CD14-positive monocyte (primary cell): ENCODE measurements around the gene ARMC9. TPM values are rescaled to one million over a fixed set of nuclear protein-coding genes. Genes with fewer than 3 reads are reported as not detected.

ENCODE experiments used
- DNase-seq, 3 donors: peaks; one replicate each; pipeline ENCODE4 v3.0.0-alpha.2; 2011 to 2022
- H2AFZ ChIP-seq: 2 replicates; pipeline ENCODE4 v1.6.0; 2012; ENCODE audit warnings: mild to moderate bottlenecking, low read depth, low read length, inconsistent platforms; ENCODE audit not compliant: insufficient read depth, poor library complexity, severe bottlenecking
- H3K27ac ChIP-seq, 2 donors: 1 replicate in 1 of 2; 2 replicates in 1 of 2; pipeline ENCODE4 v1.5.1; 2012 to 2013; ENCODE audit warnings: low read length in 2 of 2, control low read depth in 1 of 2, inconsistent platforms in 1 of 2, low read depth in 1 of 2, mild to moderate bottlenecking in 1 of 2
- H3K27me3 ChIP-seq, 2 donors: one replicate each; pipeline versions ENCODE4 v1.6.0 to v1.6.1; 2011 to 2013; ENCODE audit warnings: low read length in 2 of 2; ENCODE audit not compliant: control insufficient read depth in 2 of 2, insufficient read depth in 2 of 2
- H3K36me3 ChIP-seq, 2 donors: replicated peaks in 1 of 2; 1 replicate in 1 of 2; 2 replicates in 1 of 2; pipeline versions ENCODE4 v1.5.1 to v1.6.1; 2012 to 2013; ENCODE audit warnings: low read length in 2 of 2, control low read depth in 1 of 2, inconsistent platforms in 1 of 2, mild to moderate bottlenecking in 1 of 2; ENCODE audit not compliant: insufficient read depth in 2 of 2, control insufficient read depth in 1 of 2
- H3K4me1 ChIP-seq, 2 donors: 1 replicate in 1 of 2; 2 replicates in 1 of 2; pipeline versions ENCODE4 v1.5.1 to v1.6.1; 2012 to 2013; ENCODE audit warnings: low read length in 2 of 2, control low read depth in 1 of 2, inconsistent platforms in 1 of 2, mild to moderate bottlenecking in 1 of 2, moderate library complexity in 1 of 2; ENCODE audit not compliant: insufficient read depth in 2 of 2, control insufficient read depth in 1 of 2
- H3K4me2 ChIP-seq: replicated peaks from 2 replicates; pipeline ENCODE3; 2012; ENCODE audit warnings: low read length, moderate library complexity, mild to moderate bottlenecking; ENCODE audit not compliant: poor library complexity, severe bottlenecking; ENCODE audit errors: extremely low read depth
- H3K4me3 ChIP-seq, 3 experiments: fragments of 200-600 bp in 1 of 3; sonication (generic) in 1 of 3; replicated peaks in 1 of 3; 1 replicate in 2 of 3; 2 replicates in 1 of 3; pipeline ENCODE4 v1.5.1; 2011 to 2013; ENCODE audit warnings: low read length in 3 of 3, mild to moderate bottlenecking in 3 of 3, control low read depth in 2 of 3, low read depth in 2 of 3, inconsistent platforms in 1 of 3, moderate library complexity in 1 of 3
- H3K79me2 ChIP-seq: 2 replicates; pipeline ENCODE4 v1.6.0; 2012; ENCODE audit warnings: mild to moderate bottlenecking, control low read depth, inconsistent platforms, low read length, moderate library complexity; ENCODE audit not compliant: insufficient read depth
- H3K9ac ChIP-seq: 2 replicates; pipeline ENCODE4 v1.6.0; 2017; ENCODE audit warnings: low read length, mild to moderate bottlenecking; ENCODE audit not compliant: insufficient read depth, poor library complexity, severe bottlenecking
- H3K9me3 ChIP-seq, 2 donors: replicated peaks in 1 of 2; 1 replicate in 1 of 2; 2 replicates in 1 of 2; pipeline versions ENCODE4 v1.5.1 to v1.6.1; 2012 to 2013; ENCODE audit warnings: low read length in 2 of 2, control low read depth in 1 of 2; ENCODE audit not compliant: control insufficient read depth in 1 of 2, insufficient read depth in 1 of 2
- H4K20me1 ChIP-seq: 2 replicates; pipeline ENCODE4 v1.6.0; 2012; ENCODE audit warnings: mild to moderate bottlenecking, low read length, control low read depth, moderate library complexity; ENCODE audit not compliant: insufficient read depth
- H3K27ac Mint-ChIP-seq, 7 donors: one replicate each; pipeline ENCODE4 v1.8.0; 2020; ENCODE audit warnings: mild to moderate bottlenecking in 7 of 7, mixed read lengths in 7 of 7, moderate library complexity in 6 of 7, inconsistent platforms in 2 of 7
- H3K27me3 Mint-ChIP-seq, 3 donors: one replicate each; pipeline ENCODE4 v1.8.0; 2021 to 2022; ENCODE audit warnings: low read depth in 3 of 3, mild to moderate bottlenecking in 3 of 3, mixed read lengths in 3 of 3, moderate library complexity in 3 of 3, inconsistent platforms in 1 of 3
- H3K36me3 Mint-ChIP-seq, 2 donors: one replicate each; pipeline ENCODE4 v1.8.0; 2020; ENCODE audit warnings: mixed read lengths in 2 of 2, inconsistent platforms in 1 of 2, mild to moderate bottlenecking in 1 of 2
- H3K4me1 Mint-ChIP-seq: one replicate; pipeline ENCODE4 v1.8.0; 2020; ENCODE audit warnings: mild to moderate bottlenecking, mixed read lengths
- H3K4me3 Mint-ChIP-seq, 2 donors: one replicate each; pipeline ENCODE4 v1.8.0; 2020; ENCODE audit warnings: mild to moderate bottlenecking in 2 of 2, mixed read lengths in 2 of 2, moderate library complexity in 1 of 2
- H3K9me3 Mint-ChIP-seq, 7 donors: one replicate each; pipeline ENCODE4 v1.8.0; 2020 to 2022; ENCODE audit warnings: mixed read lengths in 7 of 7, mild to moderate bottlenecking in 6 of 7, moderate library complexity in 6 of 7, inconsistent platforms in 2 of 7
- WGBS: methylation state at CpG from one replicate; pipeline ENCODE4 v1.1.5; 2013; ENCODE audit warnings: missing lambda C conversion rate; ENCODE audit not compliant: insufficient coverage; 5-methylcytosine and 5-hydroxymethylcytosine counted together
- intact Hi-C, 2 donors: fragments of 100-400 bp; cut with micrococcal nuclease; formaldehyde crosslinking; loops; one replicate each; pipeline versions ENCODE4 v1.15.0 to v1.15.1; 2023
- polyA plus RNA-seq, 3 donors: library from polyadenylated mRNA; depleted of rRNA in 1 of 3; unstranded in 2 of 3; stranded (reverse) in 1 of 3; fragments of 300-500 nt in 2 of 3; fragments of >200 nt in 1 of 3; fragmentation: Illumina TruSeq in 2 of 3; gene quantifications; 1 replicate in 2 of 3; 2 replicates in 1 of 3; pipeline ENCODE4 v1.2.3, GENCODE V29; 2012 to 2021
- TF ChIP-seq, protein P1 (sequence below): fragments of 200-600 bp; IDR thresholded peaks from one replicate; pipeline ENCODE4 v1.8.0; 2022; ENCODE audit warnings: antibody characterized with exemption, mild to moderate bottlenecking

Gene ARMC9
- polyA plus RNA-seq, 3 donors, result 0.07 to 0.27 TPM; not detected in 1

DNA sequence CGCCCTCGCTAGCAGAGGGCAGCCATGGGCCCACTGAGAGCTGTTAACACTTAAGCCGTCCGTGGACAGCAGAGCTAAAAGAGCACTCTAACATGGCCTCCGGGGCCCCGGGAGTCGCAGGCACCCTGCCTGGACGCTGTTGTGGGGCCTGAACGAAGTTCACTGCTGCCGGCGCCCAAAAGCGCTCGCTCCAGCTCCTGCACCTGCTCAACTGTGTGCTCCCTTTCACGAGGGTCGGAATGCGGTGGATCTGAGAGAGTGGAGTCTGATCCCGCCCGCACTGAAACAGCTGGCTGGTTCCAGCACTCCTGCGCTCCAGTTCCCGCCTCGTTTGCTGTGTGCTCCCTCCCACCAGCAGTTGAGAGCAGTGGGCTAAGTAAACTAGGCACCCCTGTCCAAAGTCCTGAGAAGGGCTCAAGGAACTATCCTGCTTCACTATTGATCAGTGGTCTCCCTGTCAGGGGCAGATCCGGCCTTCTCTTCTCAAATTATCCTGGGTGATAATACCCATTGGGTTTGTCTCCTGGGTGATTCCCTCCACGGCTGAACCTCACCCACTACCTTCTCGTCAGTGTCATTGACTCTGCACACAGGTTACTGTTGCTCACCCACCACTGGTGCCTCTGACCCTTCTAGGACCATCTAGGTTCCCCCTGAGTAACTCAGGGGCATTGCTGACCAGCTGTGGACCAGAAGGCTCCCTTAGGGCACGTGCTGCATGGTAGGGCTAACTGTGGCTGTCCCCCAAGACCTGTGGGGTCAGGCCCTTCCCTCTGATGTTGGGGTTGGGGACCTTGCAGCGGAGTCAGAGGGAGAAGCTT is 220.6 kb downstream of the ARMC9 start:
- H3K4me3 Mint-ChIP-seq, result no peak overlapping the region
- no peaks in the 10 kb centered on the region for H3K36me3 ChIP-seq
- no peaks in the 10 kb centered on the region for H3K9me3 ChIP-seq
- H3K27me3 ChIP-seq, result no peaks in the 10 kb centered on the region
- no peaks in the 10 kb centered on the region for H4K20me1 ChIP-seq
- H3K4me2 ChIP-seq, result no peak overlapping the region
- no peaks in the 10 kb centered on the region for H3K36me3 Mint-ChIP-seq
- 98% methylated on average over 25 of the region's 26 CpGs for WGBS
- H3K4me1 ChIP-seq, result no peaks in the 10 kb centered on the region
- peaks cover 1 to 10% (median 3%) of the 10 kb centered on the region in 3 donors for H3K27me3 Mint-ChIP-seq
- no peak overlapping the region for H2AFZ ChIP-seq
- H3K9me3 Mint-ChIP-seq, result peaks cover 0 to 2% (median 0%) of the 10 kb centered on the region in 7 donors
- intact Hi-C loops, result no loop called here
- H3K27ac Mint-ChIP-seq, result no peak overlapping the region
- TF ChIP-seq, protein P1, sequence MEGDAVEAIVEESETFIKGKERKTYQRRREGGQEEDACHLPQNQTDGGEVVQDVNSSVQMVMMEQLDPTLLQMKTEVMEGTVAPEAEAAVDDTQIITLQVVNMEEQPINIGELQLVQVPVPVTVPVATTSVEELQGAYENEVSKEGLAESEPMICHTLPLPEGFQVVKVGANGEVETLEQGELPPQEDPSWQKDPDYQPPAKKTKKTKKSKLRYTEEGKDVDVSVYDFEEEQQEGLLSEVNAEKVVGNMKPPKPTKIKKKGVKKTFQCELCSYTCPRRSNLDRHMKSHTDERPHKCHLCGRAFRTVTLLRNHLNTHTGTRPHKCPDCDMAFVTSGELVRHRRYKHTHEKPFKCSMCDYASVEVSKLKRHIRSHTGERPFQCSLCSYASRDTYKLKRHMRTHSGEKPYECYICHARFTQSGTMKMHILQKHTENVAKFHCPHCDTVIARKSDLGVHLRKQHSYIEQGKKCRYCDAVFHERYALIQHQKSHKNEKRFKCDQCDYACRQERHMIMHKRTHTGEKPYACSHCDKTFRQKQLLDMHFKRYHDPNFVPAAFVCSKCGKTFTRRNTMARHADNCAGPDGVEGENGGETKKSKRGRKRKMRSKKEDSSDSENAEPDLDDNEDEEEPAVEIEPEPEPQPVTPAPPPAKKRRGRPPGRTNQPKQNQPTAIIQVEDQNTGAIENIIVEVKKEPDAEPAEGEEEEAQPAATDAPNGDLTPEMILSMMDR, result no peak
- no peak overlapping the region for H3K4me3 ChIP-seq
- H3K9ac ChIP-seq, result no peak overlapping the region
- no peak overlapping the region for H3K27ac ChIP-seq
- H3K4me1 Mint-ChIP-seq, result peaks cover 9% of the 10 kb centered on the region
- H3K79me2 ChIP-seq, result no peaks in the 10 kb centered on the region
- no peak for DNase-seq

DNA sequence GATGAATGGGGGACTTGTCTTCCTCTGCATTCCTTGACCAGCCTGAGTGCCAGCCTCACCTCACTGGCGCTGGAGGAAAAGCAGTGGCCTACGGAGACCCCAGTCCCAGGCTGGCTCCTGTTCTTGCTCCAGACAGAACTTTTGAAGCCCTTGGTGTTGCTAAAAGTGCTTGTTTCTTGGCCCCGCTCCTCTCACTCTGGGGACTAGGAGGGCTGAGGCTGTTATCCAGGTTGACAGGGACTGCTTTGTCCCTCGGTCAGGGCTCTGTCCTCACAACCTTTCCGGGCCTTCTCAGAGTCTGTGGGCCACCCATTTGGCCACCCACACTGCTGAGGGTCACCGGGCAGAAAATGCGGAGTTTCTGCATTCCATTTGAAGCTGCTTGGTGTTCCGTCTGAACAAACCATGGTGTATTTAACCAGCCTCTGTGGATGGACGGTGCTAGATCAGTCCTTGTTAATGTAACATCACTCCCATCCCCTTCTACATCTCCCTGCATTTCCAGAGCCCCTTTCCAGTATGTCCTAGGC is 222.7 kb downstream of the ARMC9 start:
- Histone ChIP-seq H3K4me2 (no peak overlapping the region), H3K36me3 (no peaks in the 10 kb centered on the region), H3K9me3 (no peaks in the 10 kb centered on the region), H2AFZ (no peak overlapping the region), H3K27me3 (no peaks in the 10 kb centered on the region), H3K27ac (no peak overlapping the region), H3K4me3 (no peak overlapping the region), H3K79me2 (no peaks in the 10 kb centered on the region), H4K20me1 (no peaks in the 10 kb centered on the region), H3K4me1 (no peaks in the 10 kb centered on the region), H3K9ac (no peak overlapping the region)
- peaks cover 0 to 3% (median 0%) of the 10 kb centered on the region in 7 donors for H3K9me3 Mint-ChIP-seq
- no peaks in the 10 kb centered on the region for H3K36me3 Mint-ChIP-seq
- peak overlapping the region in 1 of 7 donors; percentile 11 for H3K27ac Mint-ChIP-seq
- H3K4me3 Mint-ChIP-seq, result no peak overlapping the region
- TF ChIP-seq, protein P1, result no peak
- peaks cover 1 to 9% (median 3%) of the 10 kb centered on the region in 3 donors for H3K27me3 Mint-ChIP-seq
- peaks cover 9% of the 10 kb centered on the region for H3K4me1 Mint-ChIP-seq
- intact Hi-C loops, result no loop called here
- WGBS, result 94% methylated on average over 9 of the region's 9 CpGs
- no peak for DNase-seq
